Measurements from ENCODE around the gene PHIP.

PHIP gene

DNA sequence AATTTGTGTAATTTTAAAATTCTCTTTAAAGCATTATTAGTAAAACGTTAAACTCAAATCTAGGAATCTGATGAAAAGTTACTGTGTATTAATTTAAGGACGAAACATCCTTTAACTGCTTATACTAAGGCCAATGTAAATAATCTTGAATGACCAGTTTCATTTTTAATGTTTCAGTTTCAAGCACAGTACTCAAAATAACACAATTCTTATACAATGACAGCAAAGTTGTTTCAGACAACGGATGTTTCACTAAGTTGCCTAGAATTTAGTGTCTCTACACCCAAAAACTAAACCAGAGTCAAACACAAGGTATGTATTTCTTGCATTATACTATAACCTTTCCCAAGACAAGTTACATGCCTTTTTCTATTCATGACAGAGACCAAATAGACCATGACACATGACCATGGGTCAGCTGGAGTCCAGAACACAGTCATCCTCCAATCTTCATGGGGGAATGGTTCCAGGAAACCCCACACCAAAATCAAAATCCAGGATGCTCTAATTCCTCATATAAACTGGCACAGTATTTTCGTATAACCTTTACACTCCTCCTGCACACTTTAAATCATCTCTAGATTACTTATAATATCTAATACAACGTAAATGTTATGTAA lies 7.7 kb downstream of the PHIP start:
- DNase-seq (ENCODE audit: low read depth in 2 of 2, low spot score in 1 of 2) = no peak

DNA sequence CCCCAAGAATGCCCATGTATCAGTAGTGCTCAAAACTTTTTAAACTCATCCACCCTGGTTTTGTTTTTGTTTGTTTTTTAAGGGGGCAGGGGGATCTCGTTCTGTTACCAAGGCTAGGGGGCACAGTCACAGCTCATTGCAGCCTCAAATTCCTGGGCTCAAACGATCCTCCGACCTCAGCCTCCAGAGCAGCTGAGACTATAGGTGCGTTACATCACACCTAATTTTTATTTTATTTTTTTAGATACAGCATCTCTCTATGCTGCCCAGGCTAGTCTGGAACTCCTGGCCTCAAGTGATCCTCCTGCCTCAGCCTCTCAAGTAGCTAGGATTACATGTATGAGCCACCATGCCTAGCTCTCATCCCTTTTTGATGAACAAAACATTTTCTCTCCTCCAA lies 11.2 kb downstream of the PHIP start:
- DNase-seq (ENCODE audit: low read depth in 2 of 2, low spot score in 1 of 2) = no peak

DNA sequence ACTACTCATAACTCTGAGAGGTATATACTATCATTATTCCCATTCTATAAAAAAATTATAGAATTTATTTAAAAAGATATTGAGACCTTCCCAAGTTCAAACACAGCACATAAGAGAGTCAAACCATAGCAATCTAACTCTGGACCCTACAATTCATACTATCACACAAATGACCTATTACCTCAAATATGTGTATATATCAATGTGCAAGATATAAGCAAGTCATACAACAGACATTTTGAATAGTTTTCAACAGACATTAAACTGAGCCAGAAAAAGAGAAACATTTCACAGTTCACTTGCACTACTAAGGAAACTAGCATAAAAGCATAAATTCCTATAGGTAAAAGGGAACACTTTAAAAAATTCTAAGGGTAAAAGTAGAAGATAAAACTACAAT lies 11.7 kb downstream of the PHIP start:
- DNase-seq (ENCODE audit: low read depth in 2 of 2, low spot score in 1 of 2) = no peak

DNA sequence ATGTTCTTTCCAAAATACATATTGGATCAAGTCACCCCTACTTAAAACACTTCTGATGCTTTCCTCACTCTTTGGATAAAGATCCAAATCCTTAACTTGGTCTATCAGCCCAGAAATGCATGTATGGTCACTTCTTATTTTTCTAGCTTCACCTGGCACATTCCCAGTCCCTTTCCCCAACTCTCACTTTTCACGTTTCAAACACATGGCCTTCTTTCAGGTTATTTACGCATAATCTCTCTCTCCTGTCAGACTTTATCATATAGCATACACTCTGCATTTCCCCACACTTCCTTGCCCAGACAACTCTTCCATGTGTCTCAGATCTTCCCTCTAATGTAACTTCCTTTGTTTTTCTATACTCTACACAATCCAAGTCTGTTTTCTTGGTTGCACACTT lies 12.8 kb downstream of the PHIP start:
- DNase-seq (ENCODE audit: low read depth in 2 of 2, low spot score in 1 of 2) = no peak

DNA sequence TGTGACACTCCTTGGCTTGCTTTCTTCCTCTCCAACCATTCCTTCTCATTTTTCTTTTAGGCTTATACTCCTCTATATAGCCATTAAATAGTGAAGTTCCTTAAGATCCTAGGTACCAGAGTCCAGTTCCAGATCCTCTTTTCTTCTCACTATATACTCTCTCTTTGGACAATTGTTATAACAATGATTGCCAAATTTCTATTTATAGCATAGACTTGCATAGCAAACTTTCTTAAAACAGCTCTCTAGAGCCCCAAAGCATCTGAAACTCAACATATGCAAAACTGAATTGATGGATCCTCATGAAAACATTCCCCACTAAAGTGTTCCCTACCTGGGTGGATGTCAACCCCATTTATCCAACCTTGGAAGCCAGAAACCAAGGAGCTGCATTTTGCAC lies 13.4 kb downstream of the PHIP start:
- DNase-seq (ENCODE audit: low read depth in 2 of 2, low spot score in 1 of 2) = no peak

DNA sequence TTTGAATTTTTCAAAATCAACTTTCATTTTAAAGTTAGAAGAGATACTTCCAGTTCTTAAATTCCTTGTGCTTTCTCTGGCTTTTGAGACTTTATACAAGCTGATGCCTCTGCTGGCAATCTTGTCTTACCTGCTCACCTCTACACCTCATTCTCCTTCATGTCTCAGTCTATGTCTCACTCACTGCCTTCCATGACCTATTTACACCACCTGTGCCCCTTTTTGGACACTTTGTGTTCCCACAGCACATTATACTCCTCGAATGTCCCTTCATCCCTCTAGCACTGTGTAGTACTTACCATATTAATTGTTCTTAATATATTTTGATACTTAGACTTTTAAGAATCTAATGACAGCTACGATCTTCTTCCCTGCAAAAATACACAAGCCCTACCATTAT lies 15.3 kb downstream of the PHIP start:
- DNase-seq (ENCODE audit: low read depth in 2 of 2, low spot score in 1 of 2) = no peak

DNA sequence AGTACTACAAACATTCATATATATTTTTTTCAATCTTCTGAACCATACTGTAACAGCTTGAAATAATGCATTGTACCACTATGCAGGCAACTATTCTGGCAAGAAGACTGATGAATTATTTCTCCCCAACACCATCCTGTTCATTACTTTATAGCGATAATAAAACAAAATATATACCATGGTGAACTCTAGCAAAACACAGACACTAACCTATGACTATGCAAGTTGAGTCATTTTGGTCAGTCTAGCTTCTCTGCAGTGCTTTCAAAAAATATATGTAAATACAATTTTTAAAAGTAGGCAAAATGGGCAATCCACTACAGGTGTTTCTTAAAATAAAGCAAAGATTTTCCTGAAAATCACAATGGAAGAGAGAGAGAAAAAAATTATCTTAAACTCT lies 20.3 kb downstream of the PHIP start:
- no peak for DNase-seq (ENCODE audit: low read depth in 2 of 2, low spot score in 1 of 2)

DNA sequence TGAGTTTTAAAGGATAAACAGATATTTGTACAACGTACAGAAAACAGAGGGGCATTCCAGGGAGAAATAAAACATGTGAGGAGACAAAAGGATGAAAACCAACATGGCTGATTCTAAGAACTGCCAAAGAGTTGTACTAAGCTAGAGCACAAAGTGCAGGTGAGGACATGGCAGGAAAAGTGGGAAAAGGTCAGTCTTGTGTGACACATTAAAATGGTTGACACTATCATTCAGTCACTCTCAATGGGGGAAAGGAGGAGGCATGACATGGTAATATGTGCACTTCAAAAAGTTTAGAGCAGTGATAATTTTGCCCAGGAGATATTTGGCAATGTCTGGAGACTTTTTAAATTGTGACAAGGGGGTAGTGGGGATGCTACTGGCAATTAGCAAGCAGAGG lies 21.8 kb downstream of the PHIP start:
- DNase-seq (ENCODE audit: low read depth in 2 of 2, low spot score in 1 of 2) = no peak

DNA sequence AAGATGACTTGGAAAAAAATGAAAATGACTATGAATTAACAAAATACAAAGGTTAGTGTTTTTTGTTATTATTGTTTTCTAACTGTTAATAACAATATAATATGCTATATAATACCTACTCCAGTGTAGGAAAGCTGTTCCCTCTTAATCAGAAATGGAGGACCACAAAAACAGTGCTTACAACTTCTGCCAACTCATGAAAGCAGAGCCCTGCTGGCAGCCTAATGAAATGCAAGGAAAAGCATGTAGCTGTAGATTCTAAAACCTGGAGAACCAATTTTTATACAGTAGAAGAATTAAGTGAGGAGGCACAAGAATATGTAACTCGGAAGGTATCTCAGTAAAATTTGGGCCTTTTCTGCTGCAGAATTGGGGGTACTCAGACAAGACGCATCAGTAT lies 29.4 kb downstream of the PHIP start:
- DNase-seq (ENCODE audit: low read depth in 2 of 2, low spot score in 1 of 2) = no peak

DNA sequence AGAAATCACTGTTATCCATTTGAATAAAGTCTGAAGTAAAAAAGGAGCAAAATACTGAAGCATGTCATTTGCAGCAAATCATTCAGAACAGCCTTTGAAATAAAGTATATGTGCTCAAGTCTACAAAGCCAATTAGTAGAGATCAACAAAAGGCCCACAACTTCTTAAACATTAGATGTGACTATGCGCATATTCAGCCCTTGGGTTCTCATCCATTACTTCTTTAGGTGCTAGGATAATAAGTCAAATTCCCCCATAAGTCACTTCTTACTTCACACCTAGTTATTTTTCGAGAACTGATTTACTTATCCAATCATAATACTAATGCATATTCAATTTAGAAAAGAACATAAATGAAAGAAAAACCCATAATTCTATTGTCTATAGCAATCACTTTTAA lies 31.0 kb downstream of the PHIP start:
- no peak for DNase-seq (ENCODE audit: low read depth in 2 of 2, low spot score in 1 of 2)

DNA sequence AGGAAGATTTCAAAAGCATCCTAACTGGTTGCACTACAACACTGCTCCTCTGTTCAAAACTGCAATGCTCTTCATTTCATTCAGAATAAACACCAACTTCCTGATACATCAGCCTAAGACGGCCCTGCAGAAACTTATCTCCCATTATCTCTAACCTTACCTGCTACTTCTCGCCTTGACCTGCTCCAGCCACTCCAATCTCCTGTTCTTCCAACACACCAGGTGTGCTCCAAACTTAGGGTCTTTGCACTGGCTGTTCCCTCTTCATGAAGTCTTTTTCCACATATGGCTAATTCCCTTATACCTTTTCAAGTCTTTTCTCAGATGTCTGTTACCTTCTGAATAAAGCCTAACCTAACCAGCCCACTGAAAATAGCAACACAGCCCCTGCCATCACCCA lies 32.1 kb downstream of the PHIP start:
- DNase-seq (ENCODE audit: low read depth in 2 of 2, low spot score in 1 of 2) = no peak

DNA sequence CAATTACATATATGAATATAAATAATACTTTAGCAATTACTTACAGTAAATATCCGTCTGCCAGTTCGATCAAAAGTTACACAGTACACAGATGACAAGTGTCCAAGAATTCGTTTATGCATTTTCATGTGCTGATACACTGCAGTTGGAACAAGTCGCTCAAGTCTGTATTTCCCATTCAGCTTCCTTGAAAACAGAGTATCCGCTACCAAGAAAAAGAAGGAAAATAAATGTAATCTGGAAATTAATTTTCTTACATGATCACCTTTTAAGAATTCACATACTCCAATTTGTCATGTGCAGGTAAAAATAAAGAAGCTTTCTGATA lies 35.3 kb downstream of the PHIP start:
- DNase-seq (ENCODE audit: low read depth in 2 of 2, low spot score in 1 of 2) = no peak

DNA sequence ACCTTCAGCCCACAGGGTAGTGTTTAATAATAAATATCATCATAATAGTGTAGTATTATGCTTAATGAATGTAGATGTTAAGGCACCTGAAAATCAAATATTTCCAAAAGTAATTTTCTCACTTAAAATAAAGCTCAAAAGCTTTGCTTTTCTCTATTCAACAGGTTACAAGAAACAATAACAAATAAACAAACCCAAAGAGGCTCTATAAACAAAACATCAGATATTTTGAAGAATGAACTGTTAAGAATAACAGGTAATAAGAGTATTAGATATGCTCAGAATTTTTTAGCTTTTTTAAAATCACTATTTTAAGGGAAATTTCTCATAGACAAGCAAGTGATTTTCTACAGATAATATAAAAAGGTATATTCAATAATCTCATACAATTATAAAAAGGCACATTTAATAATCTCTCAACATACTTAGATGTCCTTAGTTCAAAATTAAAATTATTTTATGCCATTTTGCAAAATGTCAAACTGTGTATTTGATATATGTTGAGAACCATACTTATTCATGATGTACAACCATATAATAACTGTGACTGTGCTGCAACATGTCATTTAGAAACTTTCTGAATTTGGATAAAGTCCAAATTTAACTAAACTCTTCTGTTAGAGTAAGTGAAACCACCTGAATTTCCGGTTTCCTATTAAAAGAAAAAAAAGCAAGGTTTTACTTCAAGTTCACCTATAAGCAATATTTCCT lies 35.8 kb downstream of the PHIP start:
- DNase-seq (ENCODE audit: low read depth in 2 of 2, low spot score in 1 of 2) = no peak

DNA sequence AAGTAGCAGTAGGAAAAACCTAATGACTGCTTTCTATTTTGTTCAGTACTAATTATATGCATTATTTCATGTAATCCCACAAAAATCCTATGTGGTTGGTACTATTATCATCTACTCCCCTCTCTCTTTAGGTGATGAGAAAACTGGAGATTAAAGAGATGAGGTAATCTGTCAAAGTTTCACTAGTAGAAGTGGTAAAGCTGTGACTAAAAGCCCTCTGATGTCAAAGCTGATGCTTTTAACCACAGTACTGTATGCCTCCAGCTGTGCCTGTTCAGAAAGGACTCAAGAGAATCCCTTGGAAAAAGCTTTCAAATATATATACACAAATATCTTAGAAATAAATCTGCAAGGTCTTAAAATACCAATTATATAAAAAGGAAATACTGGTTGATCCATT lies 38.0 kb downstream of the PHIP start:
- no peak for DNase-seq (ENCODE audit: low read depth in 2 of 2, low spot score in 1 of 2)

DNA sequence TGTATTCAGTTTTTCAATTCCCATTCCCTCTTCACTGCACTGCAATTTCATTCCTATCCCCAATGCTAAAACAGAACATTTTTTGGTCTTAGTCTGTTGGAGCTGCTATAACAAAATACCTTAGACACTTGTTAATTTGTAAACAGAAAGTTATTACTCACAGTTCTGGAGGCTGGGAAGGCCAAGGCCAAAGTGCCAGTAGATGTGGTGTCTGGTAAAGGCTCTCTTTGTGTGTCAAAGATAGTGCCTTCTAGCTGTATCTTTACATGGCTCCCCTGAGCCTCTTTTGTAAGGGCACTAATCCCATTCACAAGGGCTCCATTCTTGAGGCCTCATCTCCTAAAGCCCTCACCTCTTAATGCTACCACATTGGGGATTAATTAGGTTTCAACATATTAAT lies 40.0 kb downstream of the PHIP start:
- DNase-seq (ENCODE audit: low read depth in 2 of 2, low spot score in 1 of 2) = no peak

DNA sequence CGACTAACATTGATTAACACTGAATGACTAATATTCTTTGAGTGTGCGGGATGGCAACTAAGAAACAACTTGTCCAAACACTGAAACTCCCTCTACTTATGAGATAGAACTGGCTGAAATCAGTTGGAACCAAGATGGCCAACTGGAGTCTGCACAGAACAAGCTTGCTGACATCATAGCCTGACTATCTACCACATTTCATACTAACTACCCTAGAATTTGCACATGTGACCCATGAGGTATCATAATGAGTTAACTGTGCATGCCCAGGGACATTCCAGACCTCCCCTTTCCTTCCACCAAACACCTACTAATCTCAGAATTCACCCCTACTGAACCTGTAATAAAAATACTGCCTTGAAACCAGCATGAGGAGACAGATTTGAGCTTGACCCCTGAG lies 43.2 kb downstream of the PHIP start:
- DNase-seq (ENCODE audit: low read depth in 2 of 2, low spot score in 1 of 2) = no peak

DNA sequence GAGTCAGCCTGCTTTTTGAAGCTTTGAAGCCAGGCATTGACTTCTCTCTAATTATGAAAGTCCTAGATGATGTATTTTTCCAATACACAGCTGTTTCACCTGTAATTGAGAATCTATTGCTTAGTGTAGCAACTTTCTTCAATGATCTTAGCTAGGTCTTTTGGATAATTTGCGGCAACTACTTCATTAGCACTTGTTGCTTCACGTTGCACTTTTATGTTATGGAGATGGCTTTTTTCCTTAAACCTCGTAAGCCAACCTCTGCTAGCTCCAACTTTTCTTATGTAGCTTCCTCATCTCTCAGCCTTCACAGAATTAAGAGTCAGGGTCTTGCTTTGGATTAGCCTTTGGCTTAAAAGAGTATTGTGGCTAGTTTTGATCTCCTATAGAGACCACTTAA lies 44.8 kb downstream of the PHIP start:
- DNase-seq (ENCODE audit: low read depth in 2 of 2, low spot score in 1 of 2) = no peak

DNA sequence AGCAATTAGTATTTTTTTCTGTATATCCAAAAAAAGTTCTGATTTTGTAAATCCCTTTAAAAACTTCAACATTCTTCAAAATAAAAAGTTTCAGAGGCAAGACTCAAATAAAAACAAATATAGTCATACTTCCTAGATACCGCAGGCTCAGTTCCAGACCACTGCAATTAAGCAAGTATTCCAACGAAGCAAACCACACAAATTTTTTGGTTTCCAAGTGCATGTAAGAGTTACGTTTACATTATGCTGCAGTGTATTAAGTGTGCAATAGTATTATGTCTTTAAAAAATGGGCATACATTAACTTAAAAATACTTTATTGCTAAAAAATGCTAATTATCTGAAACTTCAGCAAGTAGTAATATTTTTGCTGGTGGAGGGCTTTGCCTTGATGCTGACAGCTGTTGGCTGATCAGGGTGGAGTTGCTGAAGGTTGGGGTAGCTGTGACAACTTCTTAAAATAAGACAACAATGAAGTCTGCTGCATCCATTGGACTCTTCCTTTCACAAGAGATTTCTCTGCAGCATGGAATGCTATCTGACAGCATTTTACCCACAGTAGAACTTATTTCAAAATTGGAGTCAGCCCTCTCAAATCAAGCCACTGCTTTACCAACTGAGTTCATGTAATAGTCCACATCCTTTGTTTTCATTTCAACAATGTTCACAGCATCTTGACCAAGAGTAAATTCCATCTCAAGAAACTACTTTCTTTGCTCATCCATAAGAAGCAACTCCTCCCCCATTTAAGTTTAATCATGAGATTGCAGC lies 46.0 kb downstream of the PHIP start:
- no peak for DNase-seq (ENCODE audit: low read depth in 2 of 2, low spot score in 1 of 2)

DNA sequence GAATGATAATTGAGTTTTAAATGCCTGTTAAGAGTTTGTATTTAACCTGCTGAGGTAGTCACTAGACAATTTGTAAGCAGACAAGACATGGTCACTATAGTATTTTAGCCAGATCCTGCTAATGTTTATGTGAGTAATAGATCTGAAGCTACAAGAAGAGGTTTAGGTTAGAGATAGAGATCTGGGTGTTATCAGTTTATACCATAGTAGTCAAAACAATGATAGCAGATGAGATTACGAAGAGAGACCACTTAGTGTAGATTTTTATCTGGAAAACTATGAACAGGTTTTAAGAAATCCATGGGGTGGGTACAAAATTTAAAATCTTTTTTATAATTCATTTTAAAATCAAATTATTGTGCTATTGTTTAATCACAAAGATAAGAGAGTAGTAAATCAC lies 47.5 kb downstream of the PHIP start:
- DNase-seq (ENCODE audit: low read depth in 2 of 2, low spot score in 1 of 2) = no peak

DNA sequence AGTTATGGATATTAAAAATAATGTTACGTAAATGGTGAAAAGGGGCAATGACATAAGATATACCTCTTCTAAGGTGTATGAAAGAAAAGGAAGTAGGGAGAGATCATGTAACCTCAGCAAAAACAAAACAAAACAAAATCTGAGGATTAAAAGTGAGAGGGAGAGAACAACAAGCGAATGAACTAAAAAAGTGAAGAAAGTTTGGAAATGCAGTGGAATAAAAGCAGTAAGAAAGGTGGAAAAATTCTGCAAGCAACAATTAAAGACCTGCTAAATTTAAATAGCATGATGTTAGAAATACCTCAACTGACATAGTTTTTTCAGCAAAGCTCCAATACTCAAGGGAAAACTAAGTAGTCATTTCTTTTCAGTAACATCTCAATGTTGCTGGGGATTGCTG lies 48.0 kb downstream of the PHIP start:
- DNase-seq (ENCODE audit: low read depth in 2 of 2, low spot score in 1 of 2) = no peak

DNA sequence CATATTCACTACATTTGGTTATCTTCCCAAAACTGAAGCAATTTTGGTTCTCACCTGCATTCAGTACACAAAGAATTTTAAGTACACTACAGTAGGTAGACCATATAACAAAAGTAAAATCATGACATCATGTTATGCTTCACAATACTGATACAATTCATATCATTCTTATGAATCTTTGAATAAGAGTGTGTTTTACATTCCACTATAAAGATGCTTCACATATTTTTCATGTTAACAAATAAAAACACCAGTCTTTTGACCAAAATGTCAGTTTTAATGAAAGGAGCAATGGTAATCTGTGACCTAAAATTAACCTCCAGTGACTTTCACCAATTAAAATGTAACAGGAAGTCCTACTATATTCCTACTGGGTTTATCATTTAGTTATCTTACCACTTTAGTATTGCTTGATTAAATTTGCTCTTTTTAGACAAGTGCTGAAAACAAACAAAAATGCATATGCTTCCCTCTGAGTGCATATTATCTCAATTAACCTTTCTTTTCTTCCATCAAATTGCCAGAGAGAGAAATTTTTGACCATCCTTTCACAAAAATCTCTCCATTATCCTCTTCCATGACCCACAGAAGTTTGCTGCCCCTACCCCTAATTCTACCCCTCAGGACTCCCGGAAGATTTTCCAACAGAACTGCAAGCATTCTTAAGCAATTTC lies 49.3 kb downstream of the PHIP start:
- no peak for DNase-seq (ENCODE audit: low read depth in 2 of 2, low spot score in 1 of 2)

DNA sequence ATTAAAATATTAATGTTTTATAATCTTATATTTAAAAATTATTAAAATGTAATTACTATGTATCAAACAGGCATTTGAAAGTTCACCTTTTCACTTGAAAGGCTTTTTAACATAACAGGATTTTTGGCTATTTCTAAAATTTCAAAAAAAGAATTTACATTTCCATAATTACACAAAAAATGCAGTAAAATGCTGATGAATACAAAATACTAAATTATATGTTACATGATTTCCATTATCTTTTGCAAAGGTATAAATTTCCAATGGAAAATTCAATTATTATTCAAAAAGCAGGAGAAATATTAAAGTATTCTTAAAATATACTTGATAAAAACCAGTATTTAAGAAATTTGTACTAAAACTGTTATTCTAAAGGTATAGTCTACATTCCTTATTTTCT lies 66.1 kb downstream of the PHIP start:
- no peak for DNase-seq (ENCODE audit: low read depth in 2 of 2, low spot score in 1 of 2)

All from stimulated activated CD8-positive, alpha-beta memory T cell treated with anti-CD3 and anti-CD28 coated beads, Interleukin-4, amount 100 ng/mL, for 4 hours (primary cell).